HG02852 (cell line): Measurements from ENCODE around the gene SRGN.

Experiments
- ATAC-seq: cut with Tn5 transposase; IDR thresholded peaks from one replicate; pipeline ENCODE4 v1.9.1; 2021; ENCODE audit warnings: mild to moderate bottlenecking, moderate library complexity; ENCODE audit not compliant: unreplicated experiment

Gene SRGN

GRCh38 chr10:69089638-69090599, 2.0 kb downstream of the SRGN start:
- ATAC-seq, result peak; percentile 38

GRCh38 chr10:69090685-69091084, 2.8 kb downstream of the SRGN start:
- no peak for ATAC-seq

GRCh38 chr10:69091143-69091651, 3.3 kb downstream of the SRGN start:
- ATAC-seq, result no peak

- no peak for ATAC-seq
These were observed 5.3 kb downstream of the SRGN start for GRCh38 chr10:69092959-69093850.

- ATAC-seq, result no peak
These were observed 6.0 kb downstream of the SRGN start for GRCh38 chr10:69093933-69094332.

- peak; percentile 59 for ATAC-seq
These were observed 8.1 kb downstream of the SRGN start for GRCh38 chr10:69096045-69096444.

GRCh38 chr10:69097729-69098128, 9.8 kb downstream of the SRGN start:
- no peak for ATAC-seq

- no peak for ATAC-seq
These were observed 12.4 kb downstream of the SRGN start for GRCh38 chr10:69100136-69100872.

- no peak for ATAC-seq
These were observed 13.7 kb downstream of the SRGN start for GRCh38 chr10:69101451-69102095.

GRCh38 chr10:69102440-69102839, 14.5 kb downstream of the SRGN start:
- no peak for ATAC-seq

- no peak for ATAC-seq
These were observed 15.9 kb downstream of the SRGN start for GRCh38 chr10:69103784-69104183.

GRCh38 chr10:69104994-69105790, 17.3 kb downstream of the SRGN start:
- no peak for ATAC-seq

GRCh38 chr10:69107176-69107490, 19.2 kb downstream of the SRGN start:
- ATAC-seq, result no peak

- ATAC-seq, result no peak
These were observed 19.8 kb downstream of the SRGN start for GRCh38 chr10:69107699-69108098.

- no peak for ATAC-seq
These were observed 32.0 kb downstream of the SRGN start for GRCh38 chr10:69119896-69120295.

- peak; percentile 59 for ATAC-seq
These were observed 35.4 kb downstream of the SRGN start for GRCh38 chr10:69123306-69123746.

GRCh38 chr10:69123747-69124562, 36.1 kb downstream of the SRGN start, which contains the start of gene VPS26A:
TSS of gene VPS26A (plus strand) at chr10:69124178. CDS start at chr10:69124278, 100 bp downstream.
- ATAC-seq, result peak; percentile 76

- peak; percentile 27 for ATAC-seq
These were observed 36.8 kb downstream of the SRGN start for GRCh38 chr10:69124563-69125268.
